Fibroblast of upper back skin (primary cell): ENCODE measurements around the gene JHY.
"Not testable (repeated sequence)": the region's sequence is repeated elsewhere in the genome, so short reads cannot be mapped to it uniquely, and the experiment has no call there.

Experiments
- DNase-seq: peaks from one replicate; pipeline ENCODE4 v3.0.0-alpha.2; 2013

Gene JHY

DNA sequence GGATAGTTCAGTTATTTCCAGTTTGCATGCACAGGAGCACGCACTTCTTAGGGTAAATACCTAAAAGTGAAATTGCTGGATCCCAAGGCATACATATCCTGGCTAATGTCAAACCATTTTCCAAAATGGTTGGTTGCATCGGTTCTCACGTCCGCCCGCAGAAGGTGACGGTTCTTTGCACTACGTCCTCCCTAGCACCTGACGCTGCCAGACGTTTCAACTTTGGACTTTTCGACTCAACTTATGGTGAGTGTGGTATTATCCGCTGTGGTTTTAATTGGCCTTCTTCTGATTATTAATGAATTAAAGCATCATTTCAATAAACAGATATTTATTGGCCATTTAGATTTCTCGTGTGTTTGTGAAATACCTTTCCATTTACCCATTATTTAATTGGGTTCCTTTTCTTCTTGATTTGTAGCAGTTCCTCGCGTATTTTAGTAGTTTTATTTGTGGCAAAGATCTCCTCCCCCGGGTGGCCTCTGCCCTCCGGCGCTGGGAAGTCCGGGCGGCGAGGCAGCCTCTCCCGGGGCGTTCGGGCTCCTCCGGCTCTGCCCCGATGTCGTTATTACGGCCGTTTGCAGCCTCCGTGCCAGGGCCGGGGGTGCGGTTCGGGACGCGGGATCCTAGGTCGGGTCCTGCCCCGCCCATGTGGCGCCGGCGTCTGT is at the start of gene JHY:
Gene JHY, plus strand, starts transcription at position 571 of the 668 bp plus-strand sequence. CDS start 3,091 bp downstream, outside the sequence.
- DNase-seq: peak; percentile 6

DNA sequence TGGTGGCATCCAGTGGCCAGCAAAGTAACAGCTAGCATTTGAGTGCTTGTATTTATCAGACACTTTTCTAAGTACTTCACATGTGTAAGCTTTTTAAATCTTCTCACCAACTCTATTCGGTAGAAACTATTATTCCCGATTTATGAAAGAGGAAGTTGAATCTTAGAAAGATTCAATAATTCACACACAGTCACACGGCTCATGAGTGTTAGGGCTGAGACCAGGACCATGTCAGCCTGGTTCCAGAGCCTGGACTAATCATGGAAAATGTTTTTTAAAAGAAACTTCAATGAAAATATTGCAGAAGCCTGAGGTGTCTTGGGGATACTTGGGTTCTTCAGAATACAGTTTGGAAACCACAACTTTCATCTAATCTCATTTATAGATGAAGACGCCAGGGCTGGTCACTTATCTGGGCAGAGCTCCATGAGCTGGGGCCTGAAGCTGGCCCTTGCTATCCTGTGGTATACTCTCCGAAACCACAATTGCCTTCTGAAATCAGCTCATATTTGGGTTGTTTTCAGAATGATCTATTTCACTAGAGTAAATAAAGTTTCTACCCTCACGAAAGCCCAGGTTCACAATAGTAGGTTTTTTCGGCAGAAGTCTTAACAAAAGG is 48.6 kb upstream of the JHY start:
- no peak for DNase-seq

DNA sequence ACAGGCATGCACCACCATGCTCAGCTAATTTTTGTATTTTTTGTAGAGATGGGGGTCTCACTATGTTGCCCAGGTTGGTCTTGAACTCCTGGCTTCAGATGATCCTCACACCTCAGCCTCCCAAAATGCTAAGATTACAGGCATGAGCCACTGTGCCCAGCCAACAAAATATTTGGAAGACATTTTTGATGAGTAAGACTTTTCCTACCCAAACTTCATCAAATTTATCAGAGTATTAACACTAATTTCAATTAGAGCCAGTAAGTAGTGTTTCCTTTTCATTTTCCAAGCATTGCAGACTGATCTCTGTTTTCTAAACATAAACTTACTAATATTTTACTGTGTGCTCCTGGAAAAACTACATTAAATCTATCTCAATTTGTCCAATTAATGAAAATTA is 45.6 kb upstream of the JHY start:
- no peak for DNase-seq

DNA sequence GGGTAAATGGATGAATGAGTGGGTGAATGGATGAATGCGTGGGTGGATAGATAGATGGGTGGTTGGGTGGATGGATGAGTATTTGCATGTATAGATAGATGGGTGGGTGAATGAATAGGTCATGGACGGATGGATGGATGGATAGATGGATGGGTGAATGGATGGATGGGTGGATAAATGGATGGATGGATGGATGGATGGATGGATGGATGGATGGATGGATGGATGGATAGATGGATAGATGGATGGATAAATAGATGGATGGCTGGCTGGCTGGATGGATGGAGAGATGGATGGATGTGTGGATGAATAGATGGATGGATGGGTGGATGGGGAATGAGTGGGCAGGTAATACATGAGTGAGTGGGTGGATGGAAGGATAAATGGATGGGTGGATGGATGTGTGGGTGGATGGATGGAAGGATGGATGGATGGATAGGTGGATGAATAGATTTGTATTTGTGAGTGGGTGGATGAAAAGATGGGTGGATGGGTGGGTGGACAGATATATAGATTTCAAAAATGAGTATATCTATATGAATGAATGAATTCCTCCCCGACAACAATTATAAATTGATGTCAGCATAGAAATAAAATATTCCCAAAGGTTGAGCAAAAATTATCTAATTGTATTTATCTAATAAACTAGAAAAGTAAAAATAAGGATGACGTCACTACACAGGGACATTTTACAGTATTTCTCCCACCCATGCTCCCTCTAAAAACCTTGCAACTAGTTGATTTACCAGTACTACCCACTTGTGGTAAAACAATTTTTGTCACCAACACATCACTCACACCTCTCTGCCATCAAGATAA is 44.8 kb upstream of the JHY start:
- no peak for DNase-seq

DNA sequence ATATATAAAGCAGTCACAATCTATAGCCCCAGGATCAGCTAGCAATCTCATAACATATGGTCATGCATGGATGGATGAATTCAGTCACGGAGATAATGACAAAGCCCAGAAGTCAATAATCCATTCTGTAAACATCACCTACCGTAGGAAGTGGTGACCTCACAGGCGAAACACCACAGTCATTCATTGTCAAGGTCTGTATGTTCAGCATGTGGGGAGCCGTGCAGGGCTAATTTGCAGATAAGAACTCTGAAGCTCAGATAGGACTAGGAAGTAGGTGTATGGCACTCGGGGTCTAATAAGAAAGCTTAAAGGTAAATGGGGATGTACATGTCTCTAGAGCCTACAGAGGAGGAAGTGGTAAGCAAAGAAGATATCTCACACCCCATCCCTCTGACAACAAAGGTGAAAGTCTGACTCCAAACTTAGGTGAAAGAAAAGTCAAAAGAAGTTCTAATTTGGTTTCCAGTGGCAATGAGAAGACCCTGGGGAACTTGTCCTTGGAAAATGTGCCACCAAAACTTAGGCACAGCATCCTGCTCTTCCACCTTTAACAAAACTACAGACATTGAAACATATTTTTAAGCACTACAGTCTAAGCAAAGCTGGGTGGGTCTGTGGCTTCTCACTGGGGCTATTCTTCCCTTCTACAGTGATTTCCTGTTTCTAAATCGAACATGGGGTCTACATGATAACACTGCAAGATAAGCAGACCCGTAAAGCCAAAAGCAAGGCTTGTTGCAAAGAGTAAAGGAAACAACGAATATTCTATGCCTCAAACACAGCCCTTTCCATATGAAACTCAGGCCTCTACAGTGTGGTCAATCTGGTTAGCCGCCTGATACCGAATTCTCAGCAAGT is 39.0 kb upstream of the JHY start:
- no peak for DNase-seq

DNA sequence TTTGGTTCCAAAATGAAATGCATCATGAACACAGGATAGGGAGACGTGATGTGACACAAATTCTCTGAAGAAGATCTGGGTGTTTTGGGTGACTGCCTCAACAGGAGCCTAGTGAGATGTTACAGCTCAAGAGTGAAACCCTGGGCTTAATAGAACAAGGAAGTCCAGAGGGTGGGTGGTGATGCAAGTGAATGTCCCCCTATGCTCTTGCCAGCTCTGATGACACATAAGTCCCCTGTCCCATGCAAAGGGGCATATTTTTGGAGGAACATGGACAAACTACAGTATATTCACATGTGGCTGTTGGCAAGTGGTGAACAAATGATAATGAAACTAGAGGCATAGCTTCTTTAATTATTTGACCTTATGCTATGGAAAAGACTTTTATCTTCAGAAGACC is 35.1 kb upstream of the JHY start:
- DNase-seq: no peak

DNA sequence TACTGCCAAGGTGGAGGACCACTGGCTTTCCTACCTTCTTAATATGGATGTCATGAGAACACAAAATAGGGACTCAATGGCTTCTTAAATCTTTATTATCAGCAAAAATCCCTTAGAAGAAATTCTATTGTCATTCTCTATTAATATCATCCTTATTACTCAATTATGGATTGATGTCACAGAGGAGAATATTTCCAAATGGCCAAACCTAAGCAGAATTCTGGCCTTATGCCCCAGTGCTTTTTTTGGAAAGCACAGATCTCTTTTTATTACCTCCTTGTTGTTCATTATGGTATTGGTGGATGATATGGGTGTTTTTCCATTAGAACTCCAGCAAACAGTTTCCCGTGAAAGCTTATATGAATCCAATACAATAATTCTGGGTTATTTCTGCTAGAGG is 34.4 kb upstream of the JHY start:
- DNase-seq: no peak

DNA sequence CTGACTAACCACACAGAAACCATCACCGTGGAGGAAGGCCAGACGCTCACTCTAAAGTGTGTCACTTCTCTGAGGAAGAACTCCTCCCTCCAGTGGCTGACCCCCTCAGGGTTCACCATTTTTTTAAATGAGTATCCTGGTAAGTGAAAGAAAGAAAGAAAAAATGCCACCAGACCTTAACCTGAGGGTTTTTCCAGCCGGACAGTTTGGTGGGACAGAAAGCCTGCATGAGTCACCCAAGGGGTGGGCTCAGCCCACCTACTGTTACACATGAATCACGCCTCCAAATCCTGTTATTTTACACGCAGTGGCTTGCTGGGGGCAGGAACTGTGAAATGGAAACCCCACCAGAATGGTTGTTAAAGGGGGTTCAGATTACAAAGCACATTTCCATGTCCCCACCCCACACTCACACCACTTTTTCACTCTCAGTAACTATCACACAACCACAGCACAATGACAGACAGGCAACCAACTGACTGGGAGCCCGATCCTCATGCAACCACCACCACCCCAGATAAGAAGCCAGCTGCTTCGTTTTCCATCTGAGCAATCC is 32.4 kb upstream of the JHY start:
- peak; percentile 50 for DNase-seq

DNA sequence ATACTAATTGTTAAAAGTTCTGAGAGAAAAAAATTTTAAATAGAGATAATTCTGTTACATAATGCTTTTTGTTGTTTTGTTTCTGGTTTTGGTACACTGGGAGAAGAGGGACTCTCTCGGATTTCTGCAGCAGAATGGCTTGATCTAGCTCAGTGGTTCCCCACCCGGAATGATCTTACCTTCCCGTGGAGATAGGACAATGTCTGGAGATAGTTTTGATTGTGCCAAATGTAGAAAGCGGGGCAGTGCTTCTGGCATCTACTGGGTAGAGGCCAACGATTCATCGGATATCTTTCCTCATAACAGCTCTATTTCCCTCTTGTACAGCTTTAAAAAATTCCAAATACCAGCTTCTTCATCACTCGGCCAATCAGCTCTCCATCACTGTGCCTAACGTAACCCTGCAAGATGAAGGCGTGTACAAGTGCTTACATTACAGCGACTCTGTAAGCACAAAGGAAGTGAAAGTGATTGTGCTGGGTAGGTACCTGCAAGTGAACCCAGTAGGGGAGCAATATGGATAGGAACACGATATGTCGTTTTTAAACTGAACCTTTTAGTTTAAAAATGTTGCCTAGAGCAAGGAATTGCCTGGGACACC is 31.1 kb upstream of the JHY start:
- DNase-seq: no peak

DNA sequence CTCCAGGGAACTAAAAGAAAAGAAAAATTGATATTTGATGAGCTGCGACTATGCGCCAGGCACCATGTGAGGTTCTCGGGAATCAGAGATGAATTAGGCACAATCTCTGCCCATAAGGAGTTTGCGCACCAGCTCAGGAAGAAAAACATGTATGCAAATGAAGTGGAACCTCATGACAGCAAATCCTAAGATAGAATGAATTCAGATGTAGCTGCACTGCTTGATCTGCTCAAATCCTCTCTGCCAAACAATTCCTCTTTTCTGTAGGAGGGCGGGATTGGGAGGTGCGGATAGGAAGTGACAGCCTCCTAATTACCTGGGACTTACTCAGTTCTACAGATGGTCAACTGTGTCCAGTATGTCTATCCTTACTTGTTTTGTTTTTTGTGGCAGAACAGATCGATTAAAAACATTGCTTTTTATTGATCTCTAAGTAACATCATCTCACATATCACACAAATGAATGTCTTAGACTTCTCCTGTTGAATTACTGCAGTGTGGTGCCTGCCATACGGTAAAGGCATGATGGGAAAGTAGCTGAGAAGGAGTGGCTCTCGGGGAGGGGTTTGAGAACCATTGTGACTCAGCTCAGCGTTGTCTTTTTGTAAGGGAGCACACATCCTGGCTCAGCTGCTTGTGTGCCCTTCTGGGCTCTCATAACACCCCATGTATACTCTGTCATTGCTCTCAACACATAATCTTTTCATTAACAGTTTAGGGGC is 30.3 kb upstream of the JHY start:
- peak; percentile 50 for DNase-seq

DNA sequence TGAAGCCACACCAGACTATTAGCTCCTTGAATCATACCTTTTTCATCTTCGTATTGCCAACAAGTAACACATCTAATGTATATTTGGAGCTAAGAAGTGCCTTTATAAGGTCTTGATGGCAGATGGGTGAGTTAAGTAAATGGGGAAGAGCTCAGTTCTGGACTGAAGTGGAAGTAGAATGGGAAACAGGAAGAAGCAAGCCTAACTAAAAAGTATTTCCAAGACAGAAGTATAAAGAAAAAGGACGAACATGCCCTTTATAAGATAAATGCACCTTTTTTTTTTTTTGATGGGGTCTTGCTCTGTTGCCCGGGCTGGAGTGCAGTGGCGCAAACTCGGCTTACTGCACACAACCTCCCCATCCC is 29.8 kb upstream of the JHY start:
- DNase-seq: no peak

DNA sequence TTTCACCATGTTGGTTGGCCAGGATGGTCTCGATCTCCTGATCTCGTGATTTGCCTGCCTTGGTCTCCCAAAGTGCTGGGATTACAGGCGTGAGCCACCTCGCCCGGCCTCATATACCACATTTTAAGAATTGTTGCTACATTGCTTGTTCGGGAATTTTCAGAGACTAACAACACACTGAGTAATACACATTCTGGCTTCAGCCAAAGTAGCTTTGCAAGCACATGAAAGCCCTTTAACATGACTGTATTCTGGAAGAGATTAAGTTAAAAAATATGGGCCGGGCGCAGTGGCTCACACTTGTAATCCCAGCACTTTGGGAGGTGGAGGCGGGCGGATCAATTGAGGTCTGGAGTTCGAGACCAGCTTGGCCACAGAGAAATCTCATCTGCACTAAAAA is 29.3 kb upstream of the JHY start:
- peak; percentile 27 for DNase-seq

DNA sequence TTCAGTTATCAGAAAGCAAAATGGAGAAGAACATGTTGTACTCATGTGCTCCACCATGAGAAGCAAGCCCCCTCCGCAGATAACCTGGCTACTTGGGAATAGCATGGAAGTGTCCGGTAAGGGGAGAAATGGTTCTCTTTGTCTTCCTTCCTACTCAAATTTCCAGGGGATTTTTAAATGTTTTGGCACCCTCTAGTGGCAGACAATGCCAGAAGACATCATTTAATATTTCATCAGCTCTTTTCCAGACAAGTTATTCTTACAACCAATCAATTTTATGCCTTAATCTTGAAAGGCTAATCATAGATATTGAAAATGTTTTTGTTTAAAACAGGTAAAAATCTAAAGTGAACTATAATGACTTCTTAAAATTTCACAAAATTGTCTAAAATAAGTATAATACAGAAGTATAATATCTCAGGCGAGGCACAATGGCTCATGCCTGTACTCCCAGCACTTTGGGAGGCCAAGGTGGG is 28.6 kb upstream of the JHY start:
- peak; percentile 88 for DNase-seq

DNA sequence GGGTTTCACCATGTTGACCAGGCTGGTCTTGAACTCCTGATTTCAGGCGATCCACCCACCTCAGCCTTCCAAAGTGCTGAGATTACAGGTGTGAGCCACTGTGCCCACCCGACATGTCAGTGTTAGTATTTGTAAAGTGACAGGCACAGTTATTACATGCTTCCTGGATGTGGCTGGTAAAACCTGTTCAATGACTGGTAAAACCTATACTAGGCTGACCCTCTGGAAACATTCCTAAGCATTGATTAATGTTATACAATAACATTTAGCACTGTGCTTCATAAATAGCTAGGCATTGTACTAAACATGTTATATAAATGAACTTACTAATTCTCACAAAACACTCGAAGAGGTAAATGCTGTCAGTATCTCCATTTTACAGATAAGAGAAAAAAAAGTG is 20.9 kb upstream of the JHY start:
- DNase-seq: no peak

DNA sequence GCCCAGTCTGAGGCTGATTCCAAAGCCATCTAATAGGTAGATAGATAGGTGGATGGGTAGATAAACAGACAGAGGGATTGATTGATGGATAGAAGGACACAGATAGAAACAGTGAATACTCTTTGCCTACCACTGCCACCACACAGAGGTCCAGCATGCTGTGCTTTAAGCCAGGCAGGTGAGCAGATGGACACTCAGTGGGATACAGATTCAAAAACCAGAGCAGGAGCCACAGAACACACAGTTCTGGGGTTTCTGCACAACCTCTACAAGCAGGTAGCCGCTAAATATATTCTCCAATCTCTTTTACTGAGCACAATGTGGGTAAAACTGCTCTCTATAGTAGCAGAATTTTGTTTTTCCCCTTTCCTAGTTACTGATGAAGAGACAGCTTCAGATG is 20.5 kb upstream of the JHY start:
- DNase-seq: no peak

DNA sequence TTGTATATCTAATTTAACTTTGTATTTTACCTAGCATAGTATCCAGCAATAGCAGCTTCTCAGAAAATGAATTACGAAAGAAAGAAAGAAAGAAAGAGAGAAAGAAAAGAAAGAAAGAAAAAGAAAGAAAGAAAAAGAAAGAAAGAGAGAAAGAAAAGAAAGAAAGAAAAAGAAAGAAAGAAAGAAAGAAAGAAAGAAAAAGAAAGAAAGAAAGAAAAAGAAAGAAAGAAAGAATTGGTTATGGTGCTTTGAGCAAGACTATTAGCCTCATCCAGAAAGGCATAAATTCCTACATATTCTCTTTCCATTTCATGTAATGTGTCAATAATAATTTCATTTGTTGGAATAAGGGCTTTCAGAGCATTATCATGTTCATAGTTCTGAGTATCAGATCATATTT is 19.4 kb upstream of the JHY start:
- not testable (repeated sequence) for DNase-seq

DNA sequence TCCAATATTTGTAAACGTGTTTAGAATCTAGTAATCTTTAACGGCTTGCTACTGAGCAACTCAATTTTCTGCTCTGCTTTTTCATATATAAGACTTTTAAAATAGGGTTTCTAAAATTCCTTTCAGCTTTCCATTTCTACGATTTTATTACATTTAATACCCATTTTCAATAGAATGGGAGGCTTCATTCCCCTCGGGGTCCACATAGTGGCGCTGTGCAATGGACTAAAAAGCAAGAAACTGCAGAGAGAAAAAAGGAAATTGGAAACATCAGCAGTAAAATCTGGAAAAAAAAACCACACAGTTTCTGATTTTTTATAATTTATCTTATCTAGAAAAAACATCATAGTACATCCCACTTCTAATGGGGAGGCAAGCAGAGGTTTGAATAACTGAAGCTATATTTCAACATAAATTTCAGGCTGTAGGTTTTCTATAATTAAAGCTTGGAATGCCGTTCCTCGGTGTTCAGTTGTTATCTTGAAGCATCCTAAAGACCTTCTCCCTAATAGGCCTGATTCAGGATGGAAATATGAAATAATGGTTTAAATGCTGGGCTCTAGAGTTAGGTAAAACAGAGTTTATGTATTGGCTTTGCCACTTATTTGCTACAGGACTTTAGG is 18.7 kb upstream of the JHY start:
- peak; percentile 46 for DNase-seq

DNA sequence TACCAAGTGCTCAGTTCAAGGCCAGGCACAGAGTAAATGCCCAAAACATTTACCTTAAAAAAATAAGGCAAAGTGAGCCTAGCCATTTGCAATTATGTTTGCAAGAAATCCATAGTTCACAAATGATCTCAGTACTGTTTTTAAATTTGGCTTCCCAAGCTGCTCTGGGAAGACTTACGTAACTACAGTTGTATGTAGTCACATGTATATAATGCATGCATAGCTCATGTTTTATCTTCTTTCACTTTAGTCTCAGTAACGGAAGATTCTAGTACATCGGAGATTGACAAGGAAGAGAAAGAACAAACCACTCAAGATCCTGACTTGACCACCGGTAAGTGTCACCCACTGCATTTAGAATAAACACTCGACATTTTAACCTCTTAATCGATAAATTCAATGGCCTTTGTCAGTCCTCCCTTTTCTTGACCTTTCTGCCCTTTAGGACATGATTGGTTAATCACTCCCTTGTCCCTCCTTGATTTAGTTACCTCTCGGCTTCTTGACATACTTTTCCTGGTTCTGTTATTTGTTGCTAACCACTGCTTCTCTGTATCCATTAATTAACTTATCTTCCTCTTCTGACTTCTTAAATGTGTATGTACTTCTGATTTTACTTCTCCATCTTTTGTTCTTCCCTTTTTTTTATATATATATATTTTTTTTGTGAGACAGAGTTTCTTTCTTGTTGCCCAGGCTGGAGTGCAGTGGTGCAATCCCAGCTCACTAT is 18.0 kb upstream of the JHY start:
- no peak for DNase-seq

DNA sequence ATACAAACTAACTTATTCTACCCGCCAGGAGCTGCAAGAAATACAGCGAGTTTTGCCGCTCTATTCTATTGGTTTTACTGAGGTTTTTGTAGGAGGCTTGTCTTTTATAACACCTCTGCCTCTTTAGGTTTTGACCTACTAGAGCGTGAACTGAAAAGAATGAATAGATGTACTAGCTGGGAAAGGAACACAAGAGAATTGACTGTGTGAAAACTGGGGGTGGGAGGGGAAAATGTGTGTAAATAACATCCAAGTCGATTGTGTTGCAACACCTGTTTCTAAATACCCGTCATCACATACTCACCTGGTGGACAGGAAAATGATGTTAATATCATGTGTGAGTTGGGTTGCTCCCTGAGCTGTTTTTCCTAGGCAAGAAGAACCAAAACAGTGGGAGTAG is 12.9 kb upstream of the JHY start:
- DNase-seq: no peak

DNA sequence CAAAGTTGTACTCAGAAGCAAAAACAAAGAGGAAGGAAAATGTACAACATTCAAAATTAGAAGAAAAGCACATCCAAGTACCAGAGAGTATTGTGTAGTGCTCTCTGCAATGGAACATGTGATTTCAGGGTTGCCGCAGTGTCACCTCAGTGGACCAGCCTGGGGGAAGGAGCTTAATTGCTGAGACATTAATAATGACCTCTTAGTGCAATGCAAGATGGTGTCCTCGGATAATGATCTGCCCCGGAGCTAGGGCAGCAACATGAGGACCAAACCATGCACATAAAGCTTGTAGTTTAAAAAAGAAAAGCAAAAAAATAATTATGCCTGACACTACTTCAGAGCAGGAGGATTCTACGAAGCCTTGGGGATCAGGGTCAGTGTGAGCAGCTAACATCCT is 11.3 kb upstream of the JHY start:
- no peak for DNase-seq
